RWPE2 (cell line): ENCODE measurements around the gene VRK1.

Source experiments
- ATAC-seq: fragments of 200-7000 bp; cut with Tn5 transposase; 3 replicates; pipeline ENCODE4 v1.9.1; 2021; ENCODE audit warnings: low read depth
- DNase-seq: peaks from one replicate; pipeline ENCODE4 v3.0.0-alpha.2; 2020; ENCODE audit warnings: low spot score
- H3K27ac ChIP-seq: fragments of 450-650 bp; 2 replicates; pipeline ENCODE4 v1.5.1; 2017; ENCODE audit warnings: mild to moderate bottlenecking; ENCODE audit not compliant: poor library complexity, severe bottlenecking
- H3K27me3 ChIP-seq: fragments of 250-450 bp; sonication (Bioruptor Pico); 2 replicates; pipeline ENCODE4 v1.5.1; 2021; ENCODE audit warnings: mild to moderate bottlenecking, moderate library complexity; ENCODE audit not compliant: insufficient read depth, poor library complexity, severe bottlenecking
- H3K36me3 ChIP-seq: fragments of 250-450 bp; sonication (Bioruptor Pico); 2 replicates; pipeline ENCODE4 v1.5.1; 2020; ENCODE audit warnings: low read depth, mild to moderate bottlenecking, moderate library complexity
- H3K4me1 ChIP-seq: fragments of 250-450 bp; sonication (Bioruptor Pico); 2 replicates; pipeline ENCODE4 v1.5.1; 2021; ENCODE audit warnings: mild to moderate bottlenecking, moderate library complexity; ENCODE audit not compliant: insufficient read depth, poor library complexity, severe bottlenecking
- H3K4me3 ChIP-seq: fragments of 250-450 bp; sonication (Bioruptor Pico); 2 replicates; pipeline ENCODE4 v1.5.1; 2021; ENCODE audit warnings: mild to moderate bottlenecking, moderate library complexity; ENCODE audit not compliant: severe bottlenecking
- H3K9me3 ChIP-seq: fragments of 250-450 bp; sonication (Bioruptor Pico); 2 replicates; pipeline ENCODE4 v1.5.1; 2021; ENCODE audit warnings: mild to moderate bottlenecking, moderate library complexity; ENCODE audit not compliant: severe bottlenecking
- TF ChIP-seq, protein P1 (sequence below): fragments of 450-650 bp; IDR thresholded peaks from one replicate; pipeline ENCODE4 v1.5.1; 2017; ENCODE audit warnings: mild to moderate bottlenecking, moderate library complexity; ENCODE audit not compliant: poor library complexity, severe bottlenecking

Gene VRK1

DNA sequence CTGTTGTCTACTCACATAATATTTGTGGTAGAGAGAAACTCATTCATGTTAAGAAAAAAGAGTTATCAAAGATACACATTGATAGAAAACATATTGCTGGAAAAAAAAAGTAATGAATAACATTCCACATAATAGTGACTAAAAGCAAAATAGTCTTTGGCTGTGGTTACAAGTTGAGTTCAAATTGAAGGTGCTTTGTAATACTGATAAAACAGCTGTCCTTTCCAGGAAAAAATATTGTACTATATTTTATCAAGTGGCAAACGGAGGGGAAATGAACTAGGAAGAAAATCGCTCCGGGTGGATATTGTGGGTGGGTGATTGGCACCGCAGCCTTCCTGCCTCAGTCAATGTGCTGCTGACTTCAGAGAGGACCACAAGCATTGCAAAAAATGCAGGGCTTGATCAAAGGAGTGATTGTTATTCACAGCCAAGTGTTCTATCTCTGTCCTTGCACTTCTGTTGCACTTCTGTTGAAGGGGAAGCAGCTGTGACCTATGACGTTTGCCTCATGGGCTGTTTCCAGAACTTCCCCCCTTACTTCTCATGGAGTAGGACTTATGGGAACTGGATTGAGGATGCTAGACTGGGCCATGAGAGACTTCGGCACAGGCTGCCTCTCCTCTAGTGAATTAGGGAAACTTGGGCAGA is 114.4 kb downstream of the VRK1 start:
- H3K4me1 ChIP-seq, result no peaks in the 10 kb centered on the region
- peaks cover 2% of the 10 kb centered on the region for H3K9me3 ChIP-seq
- H3K4me3 ChIP-seq, result no peak overlapping the region
- no peak overlapping the region for H3K27ac ChIP-seq
- H3K36me3 ChIP-seq, result no peaks in the 10 kb centered on the region
- H3K27me3 ChIP-seq, result no peaks in the 10 kb centered on the region
- ATAC-seq, result no peak
- TF ChIP-seq, protein P1, sequence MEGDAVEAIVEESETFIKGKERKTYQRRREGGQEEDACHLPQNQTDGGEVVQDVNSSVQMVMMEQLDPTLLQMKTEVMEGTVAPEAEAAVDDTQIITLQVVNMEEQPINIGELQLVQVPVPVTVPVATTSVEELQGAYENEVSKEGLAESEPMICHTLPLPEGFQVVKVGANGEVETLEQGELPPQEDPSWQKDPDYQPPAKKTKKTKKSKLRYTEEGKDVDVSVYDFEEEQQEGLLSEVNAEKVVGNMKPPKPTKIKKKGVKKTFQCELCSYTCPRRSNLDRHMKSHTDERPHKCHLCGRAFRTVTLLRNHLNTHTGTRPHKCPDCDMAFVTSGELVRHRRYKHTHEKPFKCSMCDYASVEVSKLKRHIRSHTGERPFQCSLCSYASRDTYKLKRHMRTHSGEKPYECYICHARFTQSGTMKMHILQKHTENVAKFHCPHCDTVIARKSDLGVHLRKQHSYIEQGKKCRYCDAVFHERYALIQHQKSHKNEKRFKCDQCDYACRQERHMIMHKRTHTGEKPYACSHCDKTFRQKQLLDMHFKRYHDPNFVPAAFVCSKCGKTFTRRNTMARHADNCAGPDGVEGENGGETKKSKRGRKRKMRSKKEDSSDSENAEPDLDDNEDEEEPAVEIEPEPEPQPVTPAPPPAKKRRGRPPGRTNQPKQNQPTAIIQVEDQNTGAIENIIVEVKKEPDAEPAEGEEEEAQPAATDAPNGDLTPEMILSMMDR, result no peak
- DNase-seq, result no peak

DNA sequence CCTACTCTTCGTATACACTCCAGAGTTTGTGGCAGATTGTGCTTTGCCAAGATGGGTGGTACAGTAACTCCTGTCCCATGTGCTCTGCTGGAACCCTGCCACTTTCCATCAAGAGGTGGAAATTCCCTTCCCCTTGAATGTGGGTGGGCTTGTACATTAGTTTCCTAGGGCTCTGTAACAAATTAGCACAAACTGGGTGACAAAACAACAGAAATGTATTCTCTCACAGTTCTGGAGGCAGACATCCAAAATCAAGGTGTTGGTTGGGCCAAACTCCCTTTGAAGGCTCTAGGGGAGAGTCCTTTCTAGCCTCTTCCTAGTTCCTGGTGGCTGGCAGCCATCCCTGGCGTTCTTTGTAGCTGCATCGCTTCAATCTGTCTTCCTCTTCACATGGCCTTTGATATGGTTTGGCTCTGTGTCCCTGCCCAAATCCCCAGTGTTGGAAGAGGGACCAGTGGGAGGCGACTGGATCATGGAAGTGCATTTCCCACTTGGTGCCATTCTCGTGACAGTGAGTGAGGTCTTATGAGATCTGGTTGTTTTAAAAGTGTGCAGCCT is 117.5 kb downstream of the VRK1 start:
- Histone ChIP-seq H3K4me1 (no peaks in the 10 kb centered on the region), H3K36me3 (no peaks in the 10 kb centered on the region), H3K27me3 (no peaks in the 10 kb centered on the region), H3K9me3 (peaks cover under 1% of the 10 kb centered on the region), H3K4me3 (no peak overlapping the region), H3K27ac (no peak overlapping the region)
- no peak for ATAC-seq
- TF ChIP-seq, protein P1, result no peak
- DNase-seq, result no peak

DNA sequence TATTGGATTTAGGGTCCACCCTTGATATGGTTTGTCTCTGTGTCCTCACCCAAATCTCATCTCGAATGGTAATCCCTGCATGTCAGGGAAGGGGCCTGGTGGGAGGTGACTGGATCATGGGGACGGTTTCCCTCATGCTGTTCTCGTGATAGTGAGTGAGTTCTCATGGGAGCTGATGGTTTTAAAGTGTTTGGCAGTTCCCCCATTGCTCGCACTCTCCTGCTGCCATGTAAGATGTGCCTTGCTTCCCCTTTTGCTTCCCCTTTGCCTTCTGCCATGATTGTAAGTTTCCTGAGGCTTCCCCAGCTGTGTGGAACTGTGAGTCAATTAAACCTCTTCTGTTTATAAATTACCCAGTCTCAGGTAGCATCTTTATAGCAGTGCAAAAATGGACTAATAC is 118.3 kb downstream of the VRK1 start:
- no peak overlapping the region for H3K4me3 ChIP-seq
- no peak overlapping the region for H3K27ac ChIP-seq
- no peak for DNase-seq
- no peak for ATAC-seq
- no peaks in the 10 kb centered on the region for H3K36me3 ChIP-seq
- no peaks in the 10 kb centered on the region for H3K9me3 ChIP-seq
- no peaks in the 10 kb centered on the region for H3K27me3 ChIP-seq
- TF ChIP-seq, protein P1, result no peak
- no peaks in the 10 kb centered on the region for H3K4me1 ChIP-seq

DNA sequence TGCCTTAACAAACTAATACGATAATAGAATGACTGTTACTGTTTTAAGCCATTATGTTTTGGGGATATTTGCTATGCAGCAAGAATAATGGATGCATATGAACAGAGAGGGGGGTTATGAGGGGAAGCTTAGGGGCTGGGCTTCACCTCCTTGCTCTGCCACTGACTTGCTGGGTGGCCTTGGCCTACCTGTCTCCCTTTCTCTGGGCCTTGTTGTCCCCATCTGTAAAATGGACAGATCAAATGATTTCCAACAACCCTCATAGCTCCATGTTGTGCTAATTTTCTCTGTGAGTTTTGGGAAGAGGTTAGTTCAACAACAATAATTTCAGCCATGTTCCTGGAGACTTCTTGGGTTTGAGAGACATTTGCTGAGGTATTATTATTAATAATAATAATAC is 119.6 kb downstream of the VRK1 start:
- no peaks in the 10 kb centered on the region for H3K4me1 ChIP-seq
- H3K27me3 ChIP-seq, result no peaks in the 10 kb centered on the region
- no peaks in the 10 kb centered on the region for H3K9me3 ChIP-seq
- no peaks in the 10 kb centered on the region for H3K36me3 ChIP-seq
- DNase-seq (no peak), ATAC-seq (no peak)
- H3K4me3 ChIP-seq, result no peak overlapping the region
- TF ChIP-seq, protein P1, result no peak
- no peak overlapping the region for H3K27ac ChIP-seq

DNA sequence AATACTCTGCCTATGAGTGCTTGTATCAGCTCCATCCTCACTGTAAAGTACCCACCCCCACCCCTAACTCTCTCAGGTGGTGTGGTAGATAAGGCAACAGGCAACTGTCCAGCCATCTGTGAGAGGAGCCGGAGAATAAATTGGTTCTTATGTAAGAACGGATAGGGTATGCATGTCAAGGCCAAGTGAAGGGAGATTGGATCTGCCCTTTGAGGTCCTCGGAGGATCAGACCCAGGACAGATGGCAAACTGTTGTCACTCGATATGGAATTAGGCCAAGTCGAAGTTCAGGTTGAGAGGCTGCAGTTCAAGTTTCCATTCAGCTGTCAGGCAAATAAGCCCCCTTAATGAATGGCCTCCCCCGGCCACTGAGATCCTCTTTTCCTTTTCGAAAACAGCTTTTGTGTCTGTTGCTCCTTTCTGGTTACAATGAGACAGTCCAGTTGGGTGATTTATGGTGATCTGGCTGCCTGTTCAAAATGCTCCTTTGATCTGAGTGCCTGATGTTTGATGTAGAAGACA is 120.3 kb downstream of the VRK1 start:
- H3K27ac ChIP-seq, result no peak overlapping the region
- no peak overlapping the region for H3K4me3 ChIP-seq
- ATAC-seq (no peak), DNase-seq (no peak)
- H3K9me3 ChIP-seq, result no peaks in the 10 kb centered on the region
- TF ChIP-seq, protein P1, result no peak
- H3K36me3 ChIP-seq, result no peaks in the 10 kb centered on the region
- no peaks in the 10 kb centered on the region for H3K27me3 ChIP-seq
- H3K4me1 ChIP-seq, result no peaks in the 10 kb centered on the region
